Natural killer cell (primary cell): ENCODE results near the gene C6orf163. TPM values are rescaled to one million over a fixed set of nuclear protein-coding genes. Genes with fewer than 3 reads are reported as not detected.

Experiments
- ATAC-seq, 3 donors: fragments of 150-1000 bp in 2 of 3; fragments of 200-7000 bp in 1 of 3; cut with Tn5 transposase; 1 replicate in 1 of 3; 2 replicates in 2 of 3; pipeline ENCODE4 v1.10.0; 2021; ENCODE audit warnings: mild to moderate bottlenecking in 2 of 3, moderate library complexity in 2 of 3
- DNase-seq, 2 donors: peaks; one replicate each; pipeline versions ENCODE4 v3.0.0 to v3.0.0-alpha.2; 2013 to 2021; ENCODE audit warnings: mixed read lengths in 1 of 2
- H3K27ac ChIP-seq: one replicate; pipeline ENCODE4 v1.5.1; 2013; ENCODE audit warnings: mild to moderate bottlenecking, low read length
- H3K27me3 ChIP-seq: one replicate; pipeline ENCODE4 v1.6.1; 2013; ENCODE audit warnings: low read length; ENCODE audit not compliant: control insufficient read depth, insufficient read depth
- H3K36me3 ChIP-seq: one replicate; pipeline ENCODE4 v1.6.1; 2013; ENCODE audit warnings: low read length; ENCODE audit not compliant: control insufficient read depth, insufficient read depth
- H3K4me1 ChIP-seq: one replicate; pipeline ENCODE4 v1.6.1; 2013; ENCODE audit warnings: low read length; ENCODE audit not compliant: control insufficient read depth, insufficient read depth
- H3K4me3 ChIP-seq: one replicate; pipeline ENCODE4 v1.5.1; 2013; ENCODE audit warnings: low read length
- H3K9me3 ChIP-seq: one replicate; pipeline ENCODE4 v1.6.1; 2013; ENCODE audit warnings: low read length; ENCODE audit not compliant: control insufficient read depth, insufficient read depth
- H3K27ac Mint-ChIP-seq, 2 donors: one replicate each; pipeline ENCODE4 v1.8.0; 2022; ENCODE audit warnings: mild to moderate bottlenecking in 2 of 2, mixed read lengths in 2 of 2, moderate library complexity in 1 of 2
- H3K27me3 Mint-ChIP-seq, 2 donors: one replicate each; pipeline ENCODE4 v1.8.0; 2022; ENCODE audit warnings: low read depth in 2 of 2, mixed read lengths in 2 of 2
- H3K36me3 Mint-ChIP-seq: one replicate; pipeline ENCODE4 v1.8.0; 2022; ENCODE audit warnings: mixed read lengths
- H3K4me1 Mint-ChIP-seq, 2 donors: one replicate each; pipeline ENCODE4 v1.8.0; 2022; ENCODE audit warnings: mixed read lengths in 2 of 2
- H3K4me3 Mint-ChIP-seq: one replicate; pipeline ENCODE4 v1.8.0; 2022; ENCODE audit warnings: mild to moderate bottlenecking, moderate library complexity, mixed read lengths
- H3K9me3 Mint-ChIP-seq, 2 donors: one replicate each; pipeline ENCODE4 v1.8.0; 2022; ENCODE audit warnings: mixed read lengths in 2 of 2
- WGBS: methylation state at CpG from one replicate; pipeline ENCODE4 v1.1.7; 2013; ENCODE audit warnings: missing lambda C conversion rate; ENCODE audit not compliant: insufficient coverage; 5-methylcytosine and 5-hydroxymethylcytosine counted together
- intact Hi-C: fragments of 100-400 bp; cut with micrococcal nuclease; formaldehyde crosslinking; loops from one replicate; pipeline ENCODE4 v1.14.2; 2022
- total RNA-seq, 4 donors: library from RNA; stranded (reverse); fragments of 120-200 nt in 1 of 4; gene quantifications; one replicate each; pipeline versions ENCODE4 v1.2.3 to v1.2.4, GENCODE V29; 2013 to 2022
- TF ChIP-seq, protein P1 (sequence below): fragments of 200-600 bp; IDR thresholded peaks from one replicate; pipeline ENCODE4 v1.8.0; 2022; ENCODE audit warnings: antibody characterized with exemption

Gene C6orf163
- total RNA-seq, 3 donors from 2014 or later (not counting 1 experiment from before 2014, with no cell fraction given), result 1.8 to 3.2 (median 2.3) TPM

DNA sequence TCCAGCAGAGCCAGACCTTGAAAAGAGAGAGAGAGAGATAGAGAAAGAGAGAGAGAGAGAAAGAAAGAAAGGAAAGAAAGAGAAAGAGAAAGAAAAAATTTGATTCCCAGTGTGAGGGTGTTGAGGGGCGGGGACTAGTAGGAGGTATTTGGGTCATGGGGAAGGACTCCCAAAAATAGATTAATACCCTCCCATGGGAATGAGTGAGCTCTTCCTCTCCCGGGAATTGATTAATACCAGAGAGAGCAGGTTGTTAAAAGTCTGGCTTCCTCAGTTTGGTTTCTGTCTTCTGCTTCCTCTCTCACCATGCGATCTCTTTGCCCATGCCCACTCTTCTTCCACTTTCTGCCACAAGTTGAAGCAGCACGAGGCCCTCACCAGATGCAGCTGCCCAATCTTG, 34.3 kb downstream of the C6orf163 start:
- H3K36me3 ChIP-seq, result no peaks in the 10 kb centered on the region
- no peaks in the 10 kb centered on the region for H3K9me3 Mint-ChIP-seq
- H3K9me3 ChIP-seq, result no peaks in the 10 kb centered on the region
- no peak overlapping the region for H3K4me3 Mint-ChIP-seq
- TF ChIP-seq, protein P1, sequence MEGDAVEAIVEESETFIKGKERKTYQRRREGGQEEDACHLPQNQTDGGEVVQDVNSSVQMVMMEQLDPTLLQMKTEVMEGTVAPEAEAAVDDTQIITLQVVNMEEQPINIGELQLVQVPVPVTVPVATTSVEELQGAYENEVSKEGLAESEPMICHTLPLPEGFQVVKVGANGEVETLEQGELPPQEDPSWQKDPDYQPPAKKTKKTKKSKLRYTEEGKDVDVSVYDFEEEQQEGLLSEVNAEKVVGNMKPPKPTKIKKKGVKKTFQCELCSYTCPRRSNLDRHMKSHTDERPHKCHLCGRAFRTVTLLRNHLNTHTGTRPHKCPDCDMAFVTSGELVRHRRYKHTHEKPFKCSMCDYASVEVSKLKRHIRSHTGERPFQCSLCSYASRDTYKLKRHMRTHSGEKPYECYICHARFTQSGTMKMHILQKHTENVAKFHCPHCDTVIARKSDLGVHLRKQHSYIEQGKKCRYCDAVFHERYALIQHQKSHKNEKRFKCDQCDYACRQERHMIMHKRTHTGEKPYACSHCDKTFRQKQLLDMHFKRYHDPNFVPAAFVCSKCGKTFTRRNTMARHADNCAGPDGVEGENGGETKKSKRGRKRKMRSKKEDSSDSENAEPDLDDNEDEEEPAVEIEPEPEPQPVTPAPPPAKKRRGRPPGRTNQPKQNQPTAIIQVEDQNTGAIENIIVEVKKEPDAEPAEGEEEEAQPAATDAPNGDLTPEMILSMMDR, result no peak
- H3K4me3 ChIP-seq, result no peak overlapping the region
- ATAC-seq, result no peak
- H3K27ac Mint-ChIP-seq, result no peak overlapping the region
- no peaks in the 10 kb centered on the region for H3K4me1 Mint-ChIP-seq
- no peak overlapping the region for H3K27ac ChIP-seq
- DNase-seq, result no peak
- no peaks in the 10 kb centered on the region for H3K4me1 ChIP-seq
- WGBS, result 32% methylated on average over 3 of the region's 4 CpGs
- intact Hi-C loops, result no loop called here
- no peaks in the 10 kb centered on the region for H3K27me3 ChIP-seq
- H3K27me3 Mint-ChIP-seq, result no peaks in the 10 kb centered on the region
- H3K36me3 Mint-ChIP-seq, result no peaks in the 10 kb centered on the region

DNA sequence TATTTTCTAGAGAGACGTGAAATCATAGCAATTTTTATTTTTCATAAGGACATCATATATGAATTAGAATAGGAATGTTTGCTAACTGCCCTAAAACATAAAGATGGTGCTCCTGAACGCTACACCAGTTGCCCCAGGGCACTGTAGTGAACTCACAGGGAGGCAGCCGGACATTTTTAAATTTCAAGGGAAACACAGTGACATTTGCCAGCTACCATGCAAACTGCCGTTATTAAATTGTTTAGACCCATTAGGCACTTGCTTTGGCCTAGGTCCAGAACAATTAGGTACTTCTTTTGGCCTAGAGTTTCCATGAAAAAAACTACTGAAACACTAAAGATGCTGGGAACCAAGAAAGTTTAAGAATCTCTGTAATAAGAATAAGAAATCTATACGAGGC, 38.2 kb downstream of the C6orf163 start:
- H3K27me3 ChIP-seq, result no peaks in the 10 kb centered on the region
- DNase-seq (no peak), ATAC-seq (no peak)
- Mint-ChIP-seq H3K27ac (no peak overlapping the region), H3K27me3 (no peaks in the 10 kb centered on the region), H3K36me3 (no peaks in the 10 kb centered on the region), H3K4me1 (no peaks in the 10 kb centered on the region), H3K9me3 (no peaks in the 10 kb centered on the region), H3K4me3 (no peak overlapping the region)
- no peak overlapping the region for H3K27ac ChIP-seq
- H3K9me3 ChIP-seq, result no peaks in the 10 kb centered on the region
- H3K4me3 ChIP-seq, result no peak overlapping the region
- H3K36me3 ChIP-seq, result no peaks in the 10 kb centered on the region
- 97% methylated on average over 4 of the region's 5 CpGs for WGBS
- intact Hi-C loops, result no loop called here
- H3K4me1 ChIP-seq, result no peaks in the 10 kb centered on the region
- TF ChIP-seq, protein P1, result no peak

DNA sequence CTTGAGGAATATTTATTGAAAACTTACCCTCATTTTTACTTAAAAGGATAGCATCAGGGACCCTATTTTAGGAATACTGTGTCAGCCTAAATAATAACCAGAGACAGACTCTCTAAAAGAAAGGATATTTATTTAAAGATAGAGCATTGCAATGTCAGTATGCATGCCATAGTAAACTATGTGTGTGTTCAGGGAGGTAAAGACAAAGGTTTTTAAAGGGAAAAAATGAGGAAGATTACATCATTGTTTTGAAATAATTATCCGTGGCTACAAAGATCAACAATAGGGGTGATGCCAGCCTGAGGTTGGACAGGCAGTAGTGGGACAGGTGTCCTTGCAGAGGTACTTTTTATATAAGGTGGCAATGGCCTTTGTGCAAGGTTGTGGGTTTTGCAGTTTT, 39.4 kb downstream of the C6orf163 start:
- WGBS, result 86% methylated on average over 1 of the region's 1 CpG
- H3K4me3 Mint-ChIP-seq, result no peak overlapping the region

DNA sequence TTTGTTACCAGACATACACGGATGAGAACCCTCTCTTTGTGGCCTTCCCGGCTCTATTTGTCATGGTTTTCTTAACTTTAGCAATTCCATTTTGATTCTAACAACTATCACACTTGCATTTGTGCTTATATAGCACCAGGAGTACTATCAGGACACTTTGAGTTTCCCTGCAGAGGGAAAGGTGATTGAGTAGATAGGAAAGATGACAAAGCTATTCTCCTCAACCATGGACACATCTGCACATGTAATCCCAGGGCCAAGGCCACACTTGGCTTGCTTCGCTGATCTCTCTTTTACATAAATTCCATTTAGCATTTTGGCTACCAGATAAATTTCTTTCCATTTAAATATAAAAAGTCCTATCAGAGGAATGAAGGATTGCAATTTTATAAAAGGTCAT, 39.8 kb downstream of the C6orf163 start:
- no peaks in the 10 kb centered on the region for H3K27me3 ChIP-seq
- no peaks in the 10 kb centered on the region for H3K27me3 Mint-ChIP-seq
- no peak overlapping the region for H3K27ac ChIP-seq
- no peak overlapping the region for H3K4me3 Mint-ChIP-seq
- no peaks in the 10 kb centered on the region for H3K36me3 ChIP-seq
- DNase-seq (no peak), ATAC-seq (no peak)
- H3K27ac Mint-ChIP-seq, result no peak overlapping the region
- WGBS, result 88% methylated on average over 2 of the region's 3 CpGs
- no peaks in the 10 kb centered on the region for H3K9me3 Mint-ChIP-seq
- H3K4me1 ChIP-seq, result no peaks in the 10 kb centered on the region
- H3K9me3 ChIP-seq, result no peaks in the 10 kb centered on the region
- intact Hi-C loops, result no loop called here
- H3K4me1 Mint-ChIP-seq, result no peaks in the 10 kb centered on the region
- TF ChIP-seq, protein P1, result no peak
- no peak overlapping the region for H3K4me3 ChIP-seq
- no peaks in the 10 kb centered on the region for H3K36me3 Mint-ChIP-seq

More for the DNA sequence above, 39.4 kb downstream of the C6orf163 start:
- no peak for ATAC-seq
- H3K36me3 ChIP-seq, result no peaks in the 10 kb centered on the region
- no peaks in the 10 kb centered on the region for H3K4me1 ChIP-seq
- no peaks in the 10 kb centered on the region for H3K4me1 Mint-ChIP-seq
- H3K36me3 Mint-ChIP-seq, result no peaks in the 10 kb centered on the region
- no peaks in the 10 kb centered on the region for H3K27me3 Mint-ChIP-seq
- no peak overlapping the region for H3K27ac ChIP-seq
- no peak for DNase-seq
- H3K27ac Mint-ChIP-seq, result no peak overlapping the region
- intact Hi-C loops, result no loop called here
- H3K27me3 ChIP-seq, result no peaks in the 10 kb centered on the region
- H3K4me3 ChIP-seq, result no peak overlapping the region
- TF ChIP-seq, protein P1, result no peak
- H3K9me3 ChIP-seq, result no peaks in the 10 kb centered on the region
- no peaks in the 10 kb centered on the region for H3K9me3 Mint-ChIP-seq
